SK-N-MC (cell line): Measurements from ENCODE around the gene PDZRN3.

Experiments used
- EZH2 ChIP-seq: fragments of 200-600 bp; sonication (generic); IDR thresholded peaks from one replicate; pipeline ENCODE4 v1.6.1; 2017; ENCODE audit warnings: antibody characterized with exemption
- FOXP2 ChIP-seq: optimal IDR thresholded peaks from 2 replicates; pipeline ENCODE3; 2011; ENCODE audit warnings: mild to moderate bottlenecking, moderate library complexity; ENCODE audit not compliant: insufficient read depth; ENCODE audit errors: extremely low read length, control extremely low read depth
- POLR2AphosphoS5 ChIP-seq: IDR thresholded peaks from 2 replicates; pipeline ENCODE4 v1.6.1; 2012; ENCODE audit warnings: mild to moderate bottlenecking, low read depth, low read length, borderline replicate concordance

- TF ChIP-seq POLR2AphosphoS5 (no peak), EZH2 (no peak), FOXP2 (no peak)
Measured at GRCh38 chr3:73668391-73668790, 43.6 kb upstream of the PDZRN3 start.
